ENCODE measurements around the gene TNFRSF1A.

TNFRSF1A gene

DNA sequence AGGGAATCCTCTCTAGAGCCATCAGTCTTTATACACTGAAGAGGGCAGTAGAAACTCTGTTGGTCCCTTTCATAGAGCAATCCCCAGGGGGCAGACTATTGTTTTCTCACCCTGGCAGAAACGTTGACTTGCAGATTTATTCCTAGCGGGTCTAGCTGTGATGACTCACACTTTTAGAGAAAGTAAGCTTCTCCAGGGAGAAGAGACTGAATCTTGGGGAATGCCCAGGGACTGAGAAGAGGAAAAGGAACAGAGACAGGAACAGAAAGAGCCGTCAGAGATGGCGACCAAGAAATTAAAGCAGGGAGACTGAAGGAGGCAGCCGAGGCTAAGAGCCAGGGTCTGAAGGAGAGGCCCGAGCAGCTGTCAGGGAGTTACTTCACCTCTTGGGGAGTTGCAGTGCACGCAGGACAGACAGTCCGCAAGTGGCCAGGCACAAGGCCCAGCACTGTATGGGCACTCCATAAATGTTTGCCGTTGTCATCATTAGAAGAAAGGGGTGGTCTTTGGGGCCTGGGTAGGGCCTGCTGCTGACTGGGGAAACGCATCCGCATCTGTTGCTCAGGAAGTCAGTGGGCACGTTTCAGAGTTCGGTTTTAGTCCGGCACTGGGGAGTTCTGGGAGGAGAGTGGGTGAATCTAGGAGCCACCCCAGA, 18.4 kb downstream of the TNFRSF1A start:
- peak; percentile 86 for DNase-seq (ENCODE audit: low spot score)

DNA sequence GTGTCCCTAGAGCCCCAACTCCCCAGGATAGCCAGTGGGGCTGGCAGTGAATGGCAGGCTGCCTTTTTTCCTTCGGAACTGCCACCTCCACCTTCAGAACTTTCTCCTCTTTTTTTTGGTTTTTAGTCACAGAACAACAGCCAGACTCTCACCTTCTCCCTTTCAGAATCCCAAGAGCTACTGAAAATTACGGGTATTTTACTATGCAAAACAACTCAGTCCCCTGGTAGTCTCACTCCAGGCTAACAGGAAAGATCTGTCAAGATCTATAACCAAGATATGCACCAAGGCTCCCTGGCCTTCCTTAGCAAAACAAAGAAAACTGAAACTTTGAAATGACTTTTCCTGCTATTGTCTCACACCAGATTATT, 18.9 kb downstream of the TNFRSF1A start:
- no peak for DNase-seq (ENCODE audit: low spot score)

DNA sequence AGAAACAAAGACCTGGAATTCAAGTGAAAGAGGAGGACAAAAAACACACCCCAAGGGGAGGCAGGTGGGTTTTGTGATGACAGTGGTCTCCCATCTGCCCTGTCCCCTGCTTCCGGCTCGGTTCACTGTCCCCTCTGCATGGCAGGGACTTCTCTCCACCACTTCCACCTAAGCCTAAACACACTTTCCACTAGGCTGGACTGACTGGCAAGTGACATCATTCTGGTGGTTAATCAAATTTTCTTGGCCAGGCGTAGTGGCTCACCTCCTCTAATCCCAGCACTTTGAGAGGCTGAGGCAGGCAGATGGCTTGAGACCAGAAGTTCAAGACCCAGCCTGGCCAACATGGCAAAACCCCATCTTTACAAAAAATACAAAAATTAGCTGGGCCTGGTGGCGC, 19.5 kb downstream of the TNFRSF1A start:
- DNase-seq (ENCODE audit: low spot score): no peak

DNA sequence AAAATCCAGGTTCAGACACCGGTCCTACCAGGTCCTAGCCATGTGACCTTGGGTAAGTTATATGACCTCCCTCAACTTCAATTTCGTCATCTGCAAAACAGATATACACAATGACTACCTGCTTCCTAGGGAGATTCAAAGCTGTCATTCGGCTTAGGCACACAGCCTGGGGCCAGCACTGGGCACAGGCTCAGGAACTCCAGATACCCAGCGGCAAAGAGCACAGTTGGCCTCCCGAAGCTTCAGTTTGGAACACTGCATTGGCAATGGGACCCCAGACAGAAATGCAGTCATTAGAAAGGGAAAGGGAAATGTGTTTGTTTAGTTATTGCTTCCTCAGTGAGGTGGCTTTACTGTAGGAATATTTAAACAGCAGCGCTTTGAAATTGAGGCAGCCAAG, 20.0 kb downstream of the TNFRSF1A start:
- no peak for DNase-seq (ENCODE audit: low spot score)

DNA sequence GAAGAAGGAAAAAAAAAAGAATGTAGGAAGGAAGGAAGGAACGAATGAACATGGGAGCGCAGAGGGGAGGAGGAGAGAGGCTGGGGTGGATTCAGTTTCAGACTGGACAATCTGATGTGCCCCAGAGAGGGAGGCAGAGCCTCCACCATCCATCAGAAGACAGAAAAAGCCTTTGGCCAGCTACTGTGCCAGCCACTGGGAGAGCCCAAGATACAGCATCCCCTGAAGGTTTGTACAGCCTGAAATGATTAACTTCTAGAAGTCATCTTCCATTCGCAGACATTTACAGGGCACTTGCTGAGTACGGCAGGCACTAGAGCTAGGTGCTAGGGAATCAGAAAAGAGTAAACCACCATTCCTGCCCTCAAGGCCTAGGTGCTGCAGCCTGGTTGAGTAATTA, 22.4 kb downstream of the TNFRSF1A start:
- DNase-seq (ENCODE audit: low spot score): no peak

DNA sequence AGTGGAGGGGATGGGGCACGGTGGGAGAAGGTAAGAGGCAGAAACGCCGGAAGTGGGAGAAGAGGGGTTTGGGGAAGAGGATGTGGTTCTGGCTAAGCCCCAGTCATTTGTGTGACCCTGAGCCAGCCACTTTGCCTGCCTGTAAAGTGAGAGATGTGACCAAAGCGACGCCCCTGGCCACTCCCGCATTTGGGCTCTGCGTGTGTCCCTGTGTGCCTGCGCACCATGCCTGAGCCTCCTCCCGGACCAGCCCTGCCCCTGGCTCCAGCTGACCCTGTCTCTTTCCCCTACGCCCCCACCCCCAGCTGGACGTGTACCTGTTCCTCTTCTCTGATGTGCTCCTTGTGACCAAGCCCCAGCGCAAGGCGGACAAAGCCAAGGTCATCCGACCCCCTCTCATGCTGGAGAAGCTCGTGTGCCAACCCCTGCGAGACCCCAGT, 23.4 kb downstream of the TNFRSF1A start:
- DNase-seq (ENCODE audit: low spot score): no peak

DNA sequence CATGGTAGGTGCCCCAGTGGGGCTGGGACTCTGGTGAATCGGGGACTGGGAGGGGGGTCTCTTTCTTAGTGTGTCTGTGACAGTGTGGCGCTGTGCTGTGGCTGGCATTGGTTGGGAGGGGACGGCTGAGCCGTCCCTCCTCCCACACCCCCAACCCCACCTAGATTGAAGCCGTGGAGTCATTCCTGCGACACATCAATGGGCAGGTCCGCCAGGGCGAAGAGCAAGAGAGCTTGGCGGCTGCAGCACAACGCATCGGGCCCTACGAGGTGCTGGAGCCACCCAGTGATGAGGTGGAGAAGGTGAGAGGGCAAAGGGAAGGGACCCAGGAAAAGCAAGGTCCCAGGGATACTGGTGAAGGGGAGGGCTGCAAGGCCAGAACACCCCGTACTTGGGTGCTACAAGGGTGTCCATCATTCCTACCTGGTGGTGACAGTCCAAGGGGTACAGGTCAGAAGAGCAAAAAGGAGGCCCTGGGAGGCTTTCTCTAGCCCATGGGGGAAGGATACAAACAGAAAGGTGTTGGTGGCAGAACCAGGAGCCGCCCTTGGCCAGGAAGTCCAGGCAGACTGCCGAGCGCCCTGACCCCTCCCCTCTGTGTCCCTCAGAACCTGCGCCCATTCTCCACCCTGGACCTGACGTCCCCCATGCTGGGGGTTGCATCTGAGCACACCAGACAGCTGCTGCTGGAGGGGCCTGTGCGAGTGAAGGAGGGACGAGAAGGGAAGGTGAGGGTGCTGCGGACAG, 24.0 kb downstream of the TNFRSF1A start:
- DNase-seq (ENCODE audit: low spot score): no peak

DNA sequence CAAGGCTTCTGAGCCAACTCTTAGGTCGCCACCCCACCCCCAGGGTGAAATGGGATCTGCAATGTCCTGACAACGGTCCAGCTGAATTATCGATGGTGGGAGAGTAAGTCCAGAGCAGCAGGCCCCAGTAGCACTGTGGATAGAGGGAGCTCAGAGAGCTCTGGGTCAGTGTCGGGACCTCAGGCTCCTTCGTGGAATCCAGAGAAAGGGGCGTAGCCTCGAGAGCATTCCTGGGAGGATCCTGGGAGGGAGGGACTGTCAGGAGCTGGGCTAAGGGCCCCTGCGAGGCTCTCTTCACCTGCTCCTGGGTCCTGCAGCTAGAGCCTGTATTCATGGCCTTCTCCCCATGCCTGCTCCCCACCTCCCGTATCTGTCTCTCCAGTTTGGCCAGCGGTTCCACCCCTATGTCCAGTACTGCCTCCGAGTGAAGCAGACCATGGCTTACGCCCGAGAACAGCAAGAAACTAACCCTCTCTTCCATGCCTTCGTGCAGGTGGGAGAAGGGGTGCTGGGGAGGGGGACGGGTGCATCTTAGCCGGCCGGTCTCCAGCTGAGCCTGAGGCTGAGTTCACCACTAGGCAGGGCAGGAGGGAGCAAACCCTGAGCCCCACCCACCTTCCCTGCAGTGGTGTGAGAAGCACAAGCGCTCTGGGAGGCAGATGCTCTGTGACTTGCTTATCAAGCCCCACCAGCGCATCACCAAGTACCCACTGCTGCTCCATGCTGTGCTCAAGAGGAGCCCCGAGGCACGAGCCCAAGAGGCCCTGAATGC, 24.8 kb downstream of the TNFRSF1A start:
- no peak for DNase-seq (ENCODE audit: low spot score)

DNA sequence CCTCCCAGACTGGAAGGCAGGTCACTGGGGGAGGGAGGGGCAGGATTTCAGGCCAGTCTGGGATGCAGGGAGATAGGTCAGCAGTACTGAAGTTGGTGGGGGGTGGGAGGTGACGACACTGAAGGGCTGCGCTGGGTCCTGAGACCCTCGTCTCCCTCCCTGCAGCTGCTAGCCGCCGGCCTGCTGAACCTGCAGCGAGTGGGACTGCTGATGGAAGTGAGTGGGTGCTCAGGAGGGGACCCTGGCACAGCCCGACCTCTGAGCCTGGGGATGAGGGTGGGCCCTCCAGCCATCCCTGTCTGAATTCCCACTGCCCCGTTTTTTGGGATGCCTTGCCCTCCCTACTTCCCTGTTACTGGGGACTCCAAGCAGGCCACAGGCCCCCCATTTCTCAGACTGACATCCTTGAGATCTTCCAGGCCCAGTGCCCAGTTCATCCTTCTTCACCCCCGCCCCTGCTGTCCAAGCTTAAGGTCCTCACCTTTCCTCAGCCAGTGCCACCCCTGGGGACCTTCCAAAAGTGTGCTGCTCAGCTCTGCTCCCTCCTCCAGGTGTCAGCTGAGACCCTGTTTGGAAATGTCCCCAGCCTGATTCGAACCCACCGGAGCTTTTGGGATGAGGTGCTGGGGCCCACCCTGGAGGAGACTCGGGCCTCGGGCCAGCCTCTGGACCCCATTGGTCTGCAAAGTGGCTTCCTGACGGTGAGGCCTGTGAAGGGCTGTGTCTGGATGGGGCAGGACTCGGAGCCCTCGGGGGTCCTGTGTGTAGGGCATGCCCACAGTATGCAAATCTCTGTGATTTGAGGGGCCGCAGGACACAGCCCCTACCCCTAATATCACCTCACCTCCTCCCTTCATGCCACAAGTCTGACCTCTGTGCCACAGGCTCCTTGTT, 25.9 kb downstream of the TNFRSF1A start:
- DNase-seq (ENCODE audit: low spot score): no peak

DNA sequence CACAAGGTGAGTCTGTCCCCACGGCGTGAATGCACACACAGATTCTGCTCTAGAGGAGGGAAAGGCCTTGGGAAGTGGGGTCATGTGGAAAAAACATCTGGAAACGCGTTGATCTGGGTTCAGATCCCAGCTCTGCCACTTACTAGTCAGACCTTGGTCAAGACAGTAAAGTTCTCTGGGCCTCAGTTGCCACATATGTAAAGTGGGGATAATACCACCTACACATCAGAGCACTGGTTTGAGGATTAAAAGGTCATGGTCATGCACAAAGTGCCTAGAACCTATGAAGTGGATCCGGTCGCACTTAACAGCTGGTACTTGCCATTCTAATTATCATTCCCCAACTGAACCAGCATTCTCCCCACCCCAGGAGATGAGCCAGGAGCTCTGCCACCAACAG, 26.7 kb downstream of the TNFRSF1A start:
- no peak for DNase-seq (ENCODE audit: low spot score)

DNA sequence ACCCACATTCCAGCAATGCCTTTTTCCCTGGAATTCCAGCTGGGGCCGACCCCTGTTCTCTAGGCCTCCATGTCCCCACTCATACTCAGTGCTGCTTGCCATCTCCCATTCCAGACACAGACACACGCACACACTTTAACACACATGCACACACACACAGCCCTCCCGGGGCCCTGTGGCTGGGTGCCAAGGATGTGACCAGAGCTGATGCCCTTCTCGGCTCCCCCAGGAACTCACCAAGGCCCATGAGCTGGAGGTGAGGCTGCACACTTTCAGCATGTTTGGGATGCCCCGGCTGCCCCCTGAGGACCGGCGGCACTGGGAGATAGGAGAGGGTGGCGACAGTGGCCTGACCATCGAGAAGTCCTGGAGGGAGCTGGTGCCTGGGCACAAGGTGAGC, 27.1 kb downstream of the TNFRSF1A start:
- DNase-seq (ENCODE audit: low spot score): no peak

DNA sequence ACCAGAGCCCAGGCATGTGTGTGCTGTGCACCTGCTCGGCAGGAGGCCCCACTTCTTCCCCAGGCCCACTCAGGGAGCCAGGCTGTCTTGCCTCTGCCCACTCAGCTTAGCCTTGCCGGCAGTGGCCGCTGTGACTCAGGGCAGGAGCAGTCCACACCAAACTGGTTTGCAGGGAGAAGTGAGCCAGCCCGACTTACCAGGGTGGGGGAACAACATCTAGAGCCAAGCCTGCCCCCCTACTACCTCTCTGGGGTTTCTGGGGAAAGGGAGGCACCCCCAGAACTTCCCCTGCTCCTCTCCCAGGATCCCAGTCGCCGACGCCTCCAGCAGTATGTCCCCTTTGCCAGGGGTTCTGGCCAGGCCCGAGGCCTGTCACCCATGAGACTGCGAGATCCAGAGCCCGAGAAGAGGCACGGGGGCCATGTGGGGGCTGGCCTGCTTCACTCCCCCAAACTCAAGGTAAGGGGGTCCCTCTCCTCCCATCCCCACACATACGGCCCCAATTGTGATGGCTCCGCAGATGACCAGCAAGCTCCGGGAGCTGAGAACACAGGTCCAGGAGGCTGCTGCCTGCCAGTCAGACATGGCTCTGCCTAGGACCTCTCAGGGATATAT, 28.4 kb downstream of the TNFRSF1A start:
- DNase-seq (ENCODE audit: low spot score): no peak

DNA sequence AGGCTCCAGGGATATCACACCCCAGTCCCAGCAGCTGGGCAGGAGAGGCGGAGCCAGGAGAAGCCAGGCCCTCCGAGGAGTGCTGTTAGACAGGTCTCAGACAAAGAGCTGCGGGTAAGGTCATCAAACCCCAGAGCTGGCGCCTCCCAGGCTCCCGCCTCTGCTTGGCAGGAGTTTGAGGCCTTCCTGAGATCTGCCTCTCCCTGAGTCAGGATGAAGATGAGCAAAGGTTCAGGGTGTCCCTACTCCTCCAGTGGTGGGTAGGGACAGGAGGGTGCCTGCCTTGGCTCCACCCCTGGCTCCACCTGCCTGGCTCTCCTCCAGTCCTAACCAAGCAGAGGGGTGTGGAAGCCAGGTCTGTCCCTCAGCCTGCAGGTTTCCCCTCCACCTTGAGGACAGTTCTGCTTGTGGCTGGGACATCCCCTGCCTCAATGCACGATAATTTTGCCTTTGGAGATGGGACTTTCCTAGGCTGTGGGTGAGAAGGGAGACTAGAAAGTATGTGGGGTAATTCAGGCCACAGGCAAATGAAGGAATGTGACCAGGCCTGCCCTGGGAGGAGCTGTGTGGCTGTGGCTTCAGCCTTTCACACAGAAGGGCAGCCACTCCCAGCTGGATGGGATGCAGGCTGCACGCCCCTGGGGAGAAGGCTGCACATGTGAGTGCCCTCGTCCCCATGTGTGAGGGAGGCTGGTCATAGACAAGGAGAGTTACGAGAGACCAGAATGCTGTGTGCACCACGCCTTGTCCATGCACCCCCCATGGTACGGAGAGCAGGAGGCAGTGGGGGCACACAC, 29.1 kb downstream of the TNFRSF1A start:
- peak; percentile 70 for DNase-seq (ENCODE audit: low spot score)

DNA sequence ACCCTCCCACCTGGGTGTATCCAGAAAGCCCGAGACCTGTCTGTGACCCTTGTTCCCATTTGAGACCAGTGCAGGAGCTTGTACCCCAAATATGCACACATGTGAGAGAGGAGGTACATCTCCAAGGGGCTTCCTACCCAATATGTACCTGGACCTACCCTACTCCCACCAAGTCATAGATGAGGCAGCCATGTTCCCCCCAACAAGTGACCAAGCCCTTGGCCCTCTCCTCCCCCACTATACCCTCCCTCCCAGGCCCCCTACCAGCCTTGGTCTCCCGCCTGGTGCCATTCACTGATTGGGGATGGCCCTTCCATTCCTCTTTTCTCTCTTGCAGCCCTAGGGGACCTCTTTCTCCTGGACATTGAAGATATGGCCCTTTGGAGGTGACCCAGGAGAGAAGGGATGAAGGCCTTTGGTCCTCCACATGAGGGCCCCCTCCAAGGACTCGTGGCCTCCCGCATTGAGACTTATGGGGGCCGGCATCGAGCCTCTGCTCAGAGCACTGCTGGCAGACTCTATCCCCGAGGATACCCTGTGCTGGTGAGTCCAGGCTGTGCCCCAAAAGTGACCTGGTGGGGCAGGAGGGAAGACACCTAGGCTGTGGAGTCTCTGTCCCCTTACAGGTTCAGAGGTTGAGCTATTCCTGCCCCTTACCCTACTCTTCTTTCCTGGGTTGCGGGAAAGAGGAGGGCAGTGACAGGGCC, 29.9 kb downstream of the TNFRSF1A start:
- no peak for DNase-seq (ENCODE audit: low spot score)

DNA sequence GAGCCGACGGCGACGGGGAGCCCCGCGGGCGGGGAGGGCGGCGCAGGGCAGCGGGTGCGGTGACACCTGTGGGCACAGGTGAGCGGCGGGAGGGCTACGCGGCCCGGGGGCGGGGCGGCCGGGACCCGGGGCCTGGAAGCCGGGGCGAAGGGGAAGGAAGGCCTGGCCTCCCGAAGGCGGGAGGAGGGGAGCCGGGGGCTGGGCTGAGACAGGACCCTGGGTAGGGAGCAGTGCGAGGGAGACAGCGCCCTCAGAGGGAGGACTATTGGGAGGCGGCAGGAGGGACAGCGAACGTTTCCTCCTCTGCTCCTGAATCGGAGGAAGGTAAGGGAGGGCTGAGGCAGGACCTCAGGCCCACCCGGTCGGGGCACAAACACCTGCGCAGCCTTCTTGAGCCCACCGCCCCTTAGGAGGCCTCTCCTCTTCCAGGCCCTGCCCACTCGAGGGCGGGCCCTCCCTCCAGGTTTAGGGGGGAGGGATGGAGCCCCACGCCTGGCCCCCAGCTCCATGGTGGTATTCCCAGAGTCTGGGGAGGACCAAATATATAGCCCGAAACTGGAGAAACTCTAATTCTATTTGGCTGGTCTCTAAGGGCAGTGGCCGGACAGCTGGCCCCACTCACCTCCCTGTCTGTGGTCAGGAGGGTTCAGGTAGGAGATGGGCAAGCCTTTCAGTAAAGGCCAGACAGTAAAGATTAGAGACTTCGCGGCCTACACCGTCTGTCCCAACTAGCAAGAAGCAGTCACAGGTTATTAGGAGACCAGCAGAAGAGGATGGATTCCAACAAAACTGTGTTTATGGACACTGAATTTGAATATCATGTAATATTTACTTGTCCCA, 30.9 kb downstream of the TNFRSF1A start:
- DNase-seq (ENCODE audit: low spot score): no peak

DNA sequence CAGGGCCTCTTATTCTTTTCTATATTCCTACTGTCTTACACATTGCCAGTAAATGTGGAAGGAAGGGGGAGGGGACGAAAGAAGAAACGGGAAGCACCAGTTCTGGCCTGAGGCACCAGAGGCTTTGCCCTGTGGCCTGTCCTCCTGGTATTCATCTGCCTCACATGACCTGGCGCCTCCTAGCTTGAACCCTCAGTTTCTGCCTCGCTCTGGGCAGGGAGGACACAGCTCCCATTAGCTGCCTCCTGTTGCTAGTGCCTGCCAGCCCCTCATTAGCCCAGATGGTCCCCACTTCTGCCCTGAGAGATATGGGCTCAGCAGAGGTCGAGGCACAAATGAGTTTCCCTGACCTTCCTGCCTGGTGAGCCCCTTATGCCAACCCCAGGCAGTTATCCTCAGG, 34.3 kb downstream of the TNFRSF1A start:
- no peak for DNase-seq (ENCODE audit: low spot score)

DNA sequence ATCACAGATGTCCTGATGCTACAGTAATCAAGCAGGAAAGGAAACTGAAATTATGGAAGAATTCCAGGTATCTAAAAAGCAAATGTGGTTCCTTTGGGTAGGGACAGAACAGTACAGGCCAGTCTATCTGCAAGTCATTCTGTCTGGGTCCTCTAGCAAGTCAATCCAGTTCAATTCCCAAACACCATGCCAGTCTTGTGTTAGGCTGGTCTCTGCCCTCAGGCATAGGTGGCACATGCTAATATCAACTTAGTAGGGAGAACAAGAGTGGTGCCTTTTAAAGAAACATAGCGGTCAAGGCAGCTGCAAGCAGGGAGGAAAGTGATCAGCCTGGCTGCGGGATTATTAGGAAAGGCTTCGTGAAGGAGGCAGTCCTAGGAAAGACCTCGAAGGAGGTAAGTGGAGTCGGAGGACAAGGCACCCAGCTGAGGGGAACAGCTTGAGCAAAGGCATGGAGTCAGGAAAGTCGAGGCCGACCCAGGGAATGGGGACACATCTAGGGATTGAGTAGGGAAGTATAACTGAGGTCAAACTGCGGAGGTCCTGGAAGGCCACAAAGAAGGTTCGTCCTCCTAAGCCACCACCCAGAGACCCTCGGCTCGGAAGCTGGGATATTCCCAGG, 35.2 kb downstream of the TNFRSF1A start:
- no peak for DNase-seq (ENCODE audit: low spot score)

DNA sequence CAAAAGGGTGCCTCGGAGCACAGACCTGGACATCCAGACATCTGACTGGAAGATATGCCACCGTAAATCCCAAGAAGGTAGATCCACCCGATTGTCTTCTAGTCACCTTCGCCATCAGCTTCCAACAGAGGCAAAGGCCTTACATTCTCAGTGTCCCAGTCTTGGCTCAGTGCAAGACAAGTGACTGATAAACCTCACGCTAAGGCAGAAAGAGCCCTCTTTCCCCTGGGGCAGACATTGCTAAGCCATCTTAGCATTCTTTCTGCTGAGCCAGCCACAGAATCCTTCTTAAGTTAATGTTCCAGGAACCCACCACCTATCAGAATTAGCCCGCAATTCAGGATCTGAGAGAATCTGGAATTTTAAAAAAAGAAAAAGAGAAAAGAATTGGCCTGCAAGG, 35.7 kb downstream of the TNFRSF1A start:
- DNase-seq (ENCODE audit: low spot score): no peak

DNA sequence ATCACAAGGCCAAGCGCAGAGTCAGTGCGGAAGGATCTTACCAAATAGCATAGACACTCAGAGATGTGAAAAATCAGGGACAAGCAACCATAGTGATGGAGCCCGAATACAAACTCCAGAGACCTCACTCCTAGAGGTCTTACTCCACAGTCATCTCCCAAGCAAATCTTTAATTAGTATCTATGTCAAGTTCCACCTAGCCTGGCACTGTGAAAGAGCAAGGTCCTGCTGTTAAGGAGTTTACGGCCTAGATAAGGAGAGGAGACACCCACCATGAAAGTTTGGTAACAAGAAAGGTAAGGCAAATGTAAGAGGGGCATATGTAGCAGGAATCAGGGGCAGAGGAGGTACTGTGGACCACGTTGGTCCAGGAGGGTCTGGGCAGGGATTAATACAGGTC, 38.8 kb downstream of the TNFRSF1A start:
- DNase-seq (ENCODE audit: low spot score): no peak
